ENCODE results near the gene MRPL14.
A peak's percentile ranks its signal among the peaks of the same experiment; 100 is the strongest.

MRPL14 gene
- 14.7 to 15.5 reads per million in 2 donors for total RNA-seq

DNA sequence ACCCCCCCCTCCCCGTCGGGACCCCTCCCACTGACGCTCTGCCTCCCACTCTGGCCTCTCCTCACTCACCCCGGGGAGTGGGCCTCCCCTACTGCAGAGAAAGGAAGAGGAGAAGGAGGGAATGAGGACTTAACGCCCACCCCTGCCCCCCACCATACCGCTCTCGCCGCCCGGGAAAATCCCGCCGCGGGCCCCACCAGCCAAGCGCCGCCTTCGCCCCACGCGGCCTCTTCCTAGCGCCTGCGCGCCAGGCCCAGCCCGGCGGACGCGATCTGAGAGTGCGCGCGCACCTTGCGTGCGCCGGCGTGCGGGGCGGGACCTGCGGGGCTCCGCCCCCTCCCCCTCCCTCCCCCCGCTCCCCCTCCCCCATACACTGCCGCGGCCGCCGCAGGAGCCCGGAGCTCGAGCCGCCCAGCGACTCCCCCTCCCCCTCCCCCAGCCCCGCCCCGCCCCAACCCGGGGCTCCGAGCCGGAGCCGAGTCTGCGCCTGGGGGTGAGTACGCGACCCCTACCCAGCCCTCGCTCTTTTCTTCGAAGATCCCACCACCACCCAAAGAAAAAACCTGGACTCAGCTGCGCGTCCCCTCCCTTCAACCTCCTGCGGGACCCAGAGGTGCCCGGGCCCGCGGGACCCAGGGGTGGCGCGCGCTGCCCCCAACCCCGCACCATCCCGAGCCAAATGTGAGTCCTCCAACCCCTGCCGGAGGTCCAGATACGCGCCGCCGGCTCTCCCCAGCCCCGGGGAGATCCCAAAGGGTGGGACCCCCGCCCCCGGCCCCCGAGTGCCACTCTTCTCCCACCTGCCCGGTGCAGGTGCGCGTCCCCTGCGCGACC lies at the start of gene MRPL14, which contains the start of gene TMEM63B:
Gene MRPL14 (minus strand): TSS at position 267 of the 834 bp plus-strand sequence. CDS start 10,841 bp downstream, outside the sequence.
Gene TMEM63B (plus strand): TSS at position 369 of the 834 bp plus-strand sequence. CDS start 7,031 bp downstream, outside the sequence.
- DNase-seq: peak; percentile 88

DNA sequence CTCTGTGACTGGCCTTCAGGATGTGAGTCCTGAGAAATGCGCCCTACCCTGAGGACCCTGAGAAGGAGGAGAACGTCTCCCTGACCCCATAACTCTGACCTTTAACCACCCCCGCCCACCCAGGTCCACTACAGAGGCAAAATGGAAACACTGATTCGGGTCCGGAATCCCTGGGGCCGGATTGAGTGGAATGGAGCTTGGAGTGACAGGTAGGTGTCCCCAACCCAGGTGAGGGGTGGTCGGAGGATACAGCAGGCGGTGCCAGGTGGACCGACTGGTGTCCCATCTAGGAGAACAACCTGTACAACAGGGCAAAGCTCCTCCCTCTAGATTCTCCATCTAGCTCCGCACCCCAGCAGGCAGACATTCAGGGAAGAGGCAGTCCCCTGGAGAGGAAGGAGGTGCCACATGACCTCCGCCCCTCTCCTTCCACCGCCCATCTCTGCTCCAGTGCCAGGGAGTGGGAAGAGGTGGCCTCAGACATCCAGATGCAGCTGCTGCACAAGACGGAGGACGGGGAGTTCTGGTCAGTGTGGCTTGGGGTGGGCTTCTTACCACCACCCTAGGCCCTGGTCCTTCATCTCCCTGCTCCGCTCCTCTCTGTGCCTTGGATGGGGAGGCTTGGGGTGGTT lies 49.0 kb upstream of the MRPL14 start:
- DNase-seq: no peak

DNA sequence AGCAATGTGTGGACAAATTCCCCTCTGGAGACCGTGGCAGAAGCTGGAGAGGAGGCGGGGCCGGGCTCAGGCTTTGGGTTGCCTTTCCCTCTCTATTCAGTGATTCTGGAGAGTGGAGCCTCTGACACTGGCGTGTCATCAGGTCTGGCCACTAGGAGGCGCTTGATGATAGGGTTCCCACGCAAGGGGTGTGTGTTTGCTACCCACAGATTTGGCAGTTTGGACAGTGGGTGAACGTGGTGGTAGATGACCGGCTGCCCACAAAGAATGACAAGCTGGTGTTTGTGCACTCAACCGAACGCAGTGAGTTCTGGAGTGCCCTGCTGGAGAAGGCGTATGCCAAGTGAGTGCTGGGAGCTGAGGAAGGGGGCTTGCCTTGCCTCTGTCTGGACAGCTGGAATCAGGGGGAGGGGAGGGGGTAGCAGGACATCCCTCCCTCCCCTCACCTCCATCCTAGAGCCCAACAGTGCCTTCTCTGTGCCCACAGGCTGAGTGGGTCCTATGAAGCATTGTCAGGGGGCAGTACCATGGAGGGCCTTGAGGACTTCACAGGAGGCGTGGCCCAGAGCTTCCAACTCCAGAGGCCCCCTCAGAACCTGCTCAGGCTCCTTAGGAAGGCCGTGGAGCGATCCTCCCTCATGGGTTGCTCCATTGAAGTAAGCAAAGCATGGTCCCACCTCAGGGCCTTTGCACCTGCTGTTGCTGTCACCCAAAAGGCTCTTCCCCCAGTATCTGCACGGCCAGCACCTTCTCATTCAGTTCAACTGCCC lies 45.7 kb upstream of the MRPL14 start:
- DNase-seq: no peak

DNA sequence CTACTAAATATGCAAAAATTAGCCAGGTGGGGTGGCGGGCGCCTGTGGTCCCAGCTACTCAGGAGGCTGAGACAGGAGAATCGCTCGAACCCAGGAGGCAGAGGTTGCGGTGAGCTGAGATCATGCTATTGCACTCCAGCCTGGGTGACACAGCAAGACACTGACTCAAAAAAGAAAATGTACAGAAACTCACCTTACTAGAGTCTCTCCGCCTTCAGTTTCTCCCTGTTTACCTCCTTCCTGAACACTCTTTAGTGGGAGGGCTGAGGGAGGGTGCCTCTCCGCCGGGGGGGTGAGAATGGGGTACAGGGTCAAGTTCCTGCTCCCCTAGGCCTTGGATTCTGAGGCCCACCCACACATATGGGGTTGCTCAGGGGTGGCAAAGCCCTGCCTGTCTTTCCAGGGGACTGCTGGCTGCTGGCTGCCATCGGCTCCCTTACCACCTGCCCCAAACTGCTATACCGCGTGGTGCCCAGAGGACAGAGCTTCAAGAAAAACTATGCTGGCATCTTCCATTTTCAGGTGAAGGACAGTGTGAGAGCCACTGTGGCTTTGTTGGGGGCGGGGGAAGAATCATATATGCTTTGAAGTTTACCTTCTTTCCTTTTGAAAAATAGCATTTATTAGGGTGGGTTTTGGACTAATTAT lies 44.8 kb upstream of the MRPL14 start:
- no peak for DNase-seq

DNA sequence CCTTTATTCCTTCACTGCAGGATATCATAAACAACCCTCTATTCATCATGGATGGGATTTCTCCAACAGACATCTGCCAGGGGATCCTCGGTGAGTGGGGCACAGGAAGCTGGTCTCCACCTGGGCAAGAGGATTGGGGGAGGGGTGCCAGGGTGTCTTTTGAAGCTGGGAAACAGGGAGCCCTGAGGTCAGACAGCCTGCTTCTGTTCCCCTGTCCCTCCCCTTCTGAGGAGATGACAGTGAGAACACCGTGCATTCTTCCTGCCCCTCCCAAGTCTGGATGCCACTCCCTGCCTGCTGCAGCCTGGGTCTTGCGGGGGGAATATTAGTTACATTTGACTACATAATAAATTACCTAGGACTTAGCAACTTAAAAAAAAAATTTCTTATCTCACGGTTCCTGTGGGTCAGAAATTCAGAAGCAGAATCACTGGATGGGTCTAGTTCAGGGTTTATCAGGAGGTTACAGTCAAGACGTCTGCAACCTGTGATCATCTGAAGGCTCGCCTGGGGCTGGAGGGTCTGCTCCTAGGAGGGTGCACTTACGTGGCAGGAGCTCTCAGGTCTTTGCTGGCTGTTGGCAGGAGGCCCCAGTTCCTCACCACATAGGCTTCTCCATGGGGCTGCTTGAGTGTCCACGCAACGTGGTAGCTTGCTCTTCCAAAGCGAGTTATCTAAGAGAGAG lies 42.8 kb upstream of the MRPL14 start:
- no peak for DNase-seq

DNA sequence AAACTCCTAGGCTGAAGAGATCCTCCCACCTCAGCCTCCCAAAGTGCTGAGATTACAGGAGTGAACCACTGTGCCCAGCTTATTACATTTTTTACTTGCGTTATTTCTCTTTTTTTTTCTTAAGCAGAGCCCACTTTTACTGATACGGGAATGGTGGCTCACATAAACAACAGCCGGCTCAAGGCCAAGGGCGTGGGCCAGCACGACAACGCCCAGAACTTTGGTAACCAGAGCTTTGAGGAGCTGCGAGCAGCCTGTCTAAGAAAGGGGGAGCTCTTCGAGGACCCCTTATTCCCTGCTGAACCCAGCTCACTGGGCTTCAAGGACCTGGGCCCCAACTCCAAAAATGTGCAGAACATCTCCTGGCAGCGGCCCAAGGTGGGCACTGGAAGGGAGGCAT lies 41.9 kb upstream of the MRPL14 start:
- DNase-seq: no peak

DNA sequence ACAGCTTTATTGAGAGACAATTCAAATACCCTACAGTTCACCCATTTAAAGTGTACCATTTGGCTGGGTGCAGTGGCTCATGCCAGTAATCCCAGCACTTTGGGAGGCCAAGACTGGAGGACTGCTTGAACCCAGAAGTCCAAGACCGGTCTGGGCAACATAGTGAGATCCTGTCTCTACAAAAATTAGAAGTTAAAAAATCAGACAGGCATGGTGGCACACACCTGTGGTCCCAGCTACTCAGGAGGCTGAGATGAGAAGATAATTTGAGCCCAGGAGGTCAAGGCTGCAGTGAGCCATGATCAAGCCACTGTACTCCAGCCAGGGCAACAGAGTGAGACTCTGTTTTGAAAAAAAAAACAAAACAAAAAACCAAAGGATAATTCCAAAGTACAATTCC lies 40.3 kb upstream of the MRPL14 start:
- DNase-seq: no peak

DNA sequence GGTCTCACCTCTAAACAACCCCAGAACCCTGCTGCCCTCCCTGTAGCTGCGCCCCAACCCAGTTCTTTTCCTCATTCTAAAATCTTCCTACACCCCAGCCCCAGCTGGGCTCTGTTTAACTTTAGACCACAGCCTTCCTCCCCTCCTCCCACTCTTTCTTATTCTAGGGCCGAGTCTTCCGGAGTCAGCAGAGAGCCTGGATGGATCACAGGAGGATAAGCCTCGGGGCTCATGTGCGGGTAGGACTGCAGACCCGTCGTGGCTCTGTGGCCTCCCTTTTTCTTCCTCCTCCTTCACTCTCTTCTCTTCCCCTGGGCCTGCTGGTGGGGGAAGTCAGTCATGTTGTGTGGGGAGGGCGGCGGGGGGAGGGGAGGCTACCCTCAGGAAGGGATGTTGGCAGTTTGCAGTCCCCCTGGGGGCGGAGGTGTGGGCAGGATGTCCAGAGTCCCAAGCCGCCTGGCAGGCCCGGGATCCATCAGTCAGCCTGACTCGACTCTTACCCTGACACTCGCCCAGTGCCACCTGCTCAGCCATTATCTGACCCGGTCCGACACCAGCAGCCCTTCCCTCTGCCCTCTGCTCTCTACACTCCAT lies 39.4 kb upstream of the MRPL14 start:
- no peak for DNase-seq

DNA sequence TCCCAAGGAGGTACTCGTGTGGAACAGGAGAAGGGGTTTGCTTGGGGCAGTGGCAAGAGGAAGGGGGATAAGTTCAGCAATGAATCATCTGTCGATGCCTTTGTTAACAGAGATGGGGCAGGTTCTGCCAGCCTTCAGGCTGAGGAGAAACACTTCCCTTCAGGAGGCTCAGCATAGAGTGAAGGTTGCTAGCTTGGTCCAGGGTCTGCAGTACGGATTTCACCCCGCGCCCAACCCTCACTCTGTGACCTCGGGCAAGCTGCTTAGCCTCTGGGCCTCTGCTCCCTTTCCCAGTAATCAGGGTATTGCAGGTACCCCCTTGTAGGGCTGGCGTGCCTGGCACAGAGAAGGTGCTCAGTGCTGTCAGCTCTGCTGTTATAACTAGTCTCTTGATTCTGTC lies 38.9 kb upstream of the MRPL14 start:
- no peak for DNase-seq

DNA sequence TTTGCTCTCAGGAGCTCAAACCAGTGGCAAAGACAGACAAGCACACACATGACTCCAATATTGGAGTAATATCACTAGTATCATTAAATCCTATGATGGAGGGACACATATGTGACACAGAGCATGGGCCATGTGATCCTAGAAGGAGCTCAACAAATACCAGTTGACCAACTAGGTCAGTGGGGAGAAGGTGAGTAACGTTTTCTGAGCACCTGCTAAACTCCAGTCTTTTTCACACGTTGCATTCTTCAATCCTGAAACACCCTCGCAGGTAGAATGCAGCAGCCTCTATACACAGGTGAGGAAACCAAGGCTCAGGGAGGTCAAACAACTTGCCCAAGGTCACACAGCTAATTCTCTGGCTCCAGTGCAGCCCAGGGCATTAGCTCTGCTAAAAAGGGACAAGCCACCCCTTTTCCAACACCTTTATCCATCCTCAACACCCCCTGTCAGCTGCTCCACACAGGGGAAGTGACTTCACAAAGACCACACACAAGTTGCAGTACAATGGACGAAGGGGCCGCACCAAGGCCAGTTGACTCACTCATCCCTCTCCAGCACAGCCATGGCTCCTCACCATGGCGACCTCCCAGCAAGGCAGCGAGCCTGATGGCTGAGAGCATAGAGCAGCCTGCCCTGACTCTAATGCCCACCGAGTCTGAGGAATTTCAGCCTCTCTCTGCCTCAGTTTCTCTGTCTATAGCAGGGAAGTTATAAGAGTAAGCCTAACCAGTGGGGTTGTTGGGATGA lies 35.8 kb upstream of the MRPL14 start:
- DNase-seq: no peak

DNA sequence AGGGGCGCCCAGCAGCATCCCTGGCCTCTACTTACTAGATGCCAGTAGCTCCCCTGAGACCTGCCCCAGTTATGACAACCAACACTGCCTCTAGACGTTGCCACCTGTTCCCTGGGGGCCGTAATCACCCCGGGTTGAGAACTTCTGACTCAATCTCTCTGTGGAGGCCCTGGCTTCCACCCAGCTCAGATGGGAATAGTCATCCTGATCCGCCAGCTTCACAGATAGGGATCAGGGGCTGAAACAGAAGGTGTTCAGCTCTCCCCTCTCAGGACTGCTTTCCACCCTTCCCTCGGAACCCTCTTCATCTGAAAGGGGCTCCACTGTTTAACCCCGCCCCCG lies 34.7 kb upstream of the MRPL14 start:
- no peak for DNase-seq

DNA sequence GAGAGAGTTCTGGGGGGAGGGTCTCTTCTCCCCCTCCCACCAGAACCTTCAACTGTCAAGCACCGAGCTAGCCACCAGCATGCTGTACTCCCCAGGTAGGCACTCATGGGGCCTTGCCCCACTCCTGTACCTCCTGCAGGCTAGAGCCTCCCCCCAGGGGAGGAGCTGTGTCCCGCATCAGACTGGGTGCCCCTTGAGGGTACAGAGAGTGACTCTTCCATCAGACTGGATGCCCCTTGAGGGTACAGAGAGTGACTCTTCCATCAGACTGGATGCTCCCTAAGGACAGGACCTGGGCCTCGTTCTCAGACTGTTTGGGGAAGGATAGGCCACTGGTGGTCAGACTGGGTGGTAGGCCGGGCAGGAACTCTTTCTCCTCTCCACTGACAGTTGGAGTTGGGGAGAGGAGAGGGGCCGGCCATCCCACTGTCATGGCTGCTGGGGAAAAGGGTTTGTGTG lies 31.5 kb upstream of the MRPL14 start, which contains the start of gene CAPN11:
Gene CAPN11 (plus strand): TSS at position 51 of the 459 bp plus-strand sequence. CDS start 29 bp downstream, at position 80.
- DNase-seq: no peak

DNA sequence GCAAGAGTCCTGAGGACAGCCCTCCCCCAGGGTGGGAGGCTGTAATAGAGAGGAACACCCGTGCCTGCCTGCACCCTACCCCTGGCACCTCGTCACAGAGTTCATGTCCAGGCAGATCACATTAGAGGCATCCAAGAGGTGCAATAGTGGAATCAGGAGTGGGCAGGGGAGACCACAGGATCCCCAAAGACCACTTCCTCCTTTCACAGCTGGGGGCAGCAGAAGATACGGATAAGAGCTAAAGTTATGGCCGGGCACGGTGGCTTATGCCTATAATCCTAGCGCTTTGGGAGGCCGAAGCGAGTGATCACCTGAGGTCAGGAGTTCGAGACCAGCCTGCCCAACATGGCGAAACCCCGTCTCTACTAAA lies 29.9 kb upstream of the MRPL14 start:
- DNase-seq: no peak

DNA sequence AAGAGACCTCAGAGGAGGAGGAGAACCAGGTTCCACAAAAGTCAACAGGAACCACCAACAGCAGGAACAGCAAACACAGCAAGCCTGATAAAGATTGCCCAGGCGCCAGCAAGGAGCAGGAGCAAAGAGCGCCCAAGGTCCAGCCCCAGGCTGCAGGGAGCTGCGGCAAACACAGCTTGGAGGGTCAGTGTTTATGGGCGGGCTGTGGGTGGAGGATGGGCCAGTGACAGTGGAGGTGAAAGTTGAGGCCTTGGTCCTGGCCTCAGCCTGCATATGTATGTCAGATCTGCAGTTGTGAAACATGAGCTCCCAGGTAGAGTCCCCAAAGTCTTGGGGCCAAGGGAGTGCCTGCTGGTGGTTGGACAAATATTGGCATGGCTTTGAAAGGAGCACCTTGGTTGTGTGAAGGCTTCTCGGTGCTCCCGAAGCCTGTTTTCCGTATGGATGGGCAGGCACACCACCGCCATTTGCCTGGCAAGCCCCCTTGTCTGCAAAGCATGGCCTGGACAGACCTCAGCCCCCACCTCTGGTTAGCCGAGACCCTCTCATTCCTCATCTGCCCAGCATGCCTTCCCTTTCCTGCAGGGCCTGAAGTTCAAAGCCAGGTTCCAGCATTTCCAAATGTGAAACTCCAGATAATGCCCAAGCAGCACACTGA lies 29.4 kb upstream of the MRPL14 start:
- no peak for DNase-seq

DNA sequence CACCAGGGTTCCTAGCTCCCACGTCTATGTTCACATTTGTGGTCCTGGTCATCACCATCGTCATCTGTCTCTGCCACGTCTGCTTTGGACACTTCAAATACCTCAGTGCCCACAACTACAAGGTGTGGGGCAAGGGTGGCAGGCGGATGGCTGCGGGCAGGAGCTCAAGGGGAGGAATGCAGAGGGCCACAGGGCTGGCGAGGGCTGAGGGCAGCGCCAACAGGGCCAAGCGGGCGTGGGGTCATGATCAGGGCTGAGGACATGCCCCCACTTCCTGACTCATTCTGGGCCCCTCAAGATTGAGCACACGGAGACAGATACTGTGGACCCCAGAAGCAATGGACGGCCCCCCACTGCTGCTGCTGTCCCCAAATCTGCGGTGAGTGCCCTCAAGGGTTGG lies 26.8 kb upstream of the MRPL14 start:
- no peak for DNase-seq

DNA sequence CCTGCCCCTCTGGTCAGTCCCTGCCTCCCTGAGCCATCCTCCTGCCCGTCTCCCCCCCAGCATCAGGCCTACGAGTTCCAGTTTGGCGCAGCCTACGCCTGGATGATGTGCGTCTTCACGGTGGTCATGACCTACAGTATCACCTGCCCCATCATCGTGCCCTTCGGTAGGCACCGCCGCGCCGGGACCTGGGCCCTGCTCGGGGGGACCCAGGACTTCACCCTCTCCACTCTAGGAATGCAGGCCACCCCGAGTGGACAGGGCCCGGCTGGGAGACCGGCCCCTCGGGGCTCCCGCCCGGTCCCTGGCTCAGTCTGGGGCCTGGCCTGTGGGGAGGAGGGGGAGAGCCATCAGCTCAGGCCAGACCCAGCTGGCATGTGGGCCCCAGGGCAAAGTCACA lies 25.3 kb upstream of the MRPL14 start:
- no peak for DNase-seq

DNA sequence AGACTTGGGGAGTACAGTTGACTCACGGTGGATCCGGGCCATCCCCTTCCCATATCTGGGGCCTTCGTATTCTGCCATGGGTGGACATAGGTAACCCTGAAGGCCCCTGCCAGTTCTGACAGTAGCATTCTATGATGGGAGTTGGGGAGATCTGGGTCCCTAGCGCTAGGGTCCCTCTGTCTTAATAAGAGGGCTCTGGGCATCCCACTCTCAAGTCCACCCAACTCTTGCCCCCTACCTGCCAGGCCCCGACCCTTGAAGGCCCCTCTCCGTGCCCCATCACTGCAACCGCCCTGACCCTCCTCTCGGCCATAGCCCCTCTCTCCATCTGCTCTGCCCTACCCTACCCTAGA lies 24.8 kb upstream of the MRPL14 start:
- DNase-seq: no peak

DNA sequence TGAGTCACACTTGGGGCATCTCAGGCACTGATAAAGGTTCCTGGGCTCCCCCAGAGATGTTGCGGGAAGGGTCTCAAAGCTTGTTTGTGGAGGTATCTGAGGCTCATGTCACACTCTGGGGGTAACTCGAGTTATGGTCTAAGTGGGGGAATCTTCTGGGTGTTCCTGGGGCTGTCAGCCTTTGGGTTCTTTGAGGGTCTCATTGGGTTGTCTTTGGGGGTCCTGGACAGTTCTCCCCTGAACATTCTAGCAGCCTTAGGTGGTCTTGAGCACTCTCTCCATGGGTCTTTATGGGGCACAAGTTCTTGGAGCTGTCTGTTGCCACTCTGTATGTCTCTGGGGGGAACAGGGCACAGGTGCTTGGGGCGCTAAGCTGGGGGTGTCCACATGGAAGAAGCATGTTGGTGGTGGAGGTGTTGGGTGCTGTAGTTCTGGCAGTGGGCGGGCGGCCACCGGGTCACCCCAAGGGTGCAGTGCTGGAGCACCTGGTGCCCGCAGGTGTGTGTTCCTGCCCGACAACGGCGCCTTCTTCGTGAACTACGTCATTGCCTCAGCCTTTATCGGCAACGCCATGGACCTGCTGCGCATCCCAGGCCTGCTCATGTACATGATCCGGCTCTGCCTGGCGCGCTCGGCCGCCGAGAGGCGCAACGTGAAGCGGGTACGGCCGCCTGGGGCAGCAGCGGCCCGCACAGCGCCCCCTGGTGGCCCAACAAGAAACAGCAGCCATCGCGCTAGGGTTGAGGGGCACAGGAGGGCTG lies 24.3 kb upstream of the MRPL14 start:
- DNase-seq: peak; percentile 58

DNA sequence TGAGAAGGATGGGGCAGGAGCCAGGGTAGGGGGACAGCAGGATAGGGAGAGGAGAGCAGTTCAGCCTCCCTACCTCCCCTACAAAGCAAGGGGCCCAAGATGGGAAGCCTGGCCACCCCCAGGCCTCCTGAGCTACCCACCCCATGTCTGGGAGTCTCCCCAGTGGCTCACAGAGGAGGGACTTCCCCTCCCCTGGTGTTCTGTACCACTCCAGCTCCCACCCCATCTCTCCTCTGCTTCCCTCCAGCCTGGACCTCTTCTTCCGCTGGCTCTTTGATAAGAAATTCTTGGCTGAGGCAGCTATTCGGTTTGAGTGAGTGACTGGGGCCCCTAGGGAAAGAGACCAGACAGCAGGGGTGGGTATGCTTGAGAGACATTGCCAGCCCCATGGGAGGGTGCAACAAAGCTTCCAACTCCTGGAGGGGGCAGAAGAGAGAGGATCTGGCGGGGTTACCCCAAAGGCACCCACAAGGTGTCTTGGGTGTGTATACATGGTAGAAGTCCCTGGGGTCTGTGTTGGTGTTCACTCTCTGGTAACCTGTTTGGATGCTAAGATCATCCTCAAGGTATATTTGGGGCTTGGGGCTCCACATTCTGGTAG lies 23.2 kb upstream of the MRPL14 start:
- no peak for DNase-seq
